Keratinocyte (primary cell): ENCODE results near the gene KCNS3. TPM values are rescaled to one million over a fixed set of nuclear protein-coding genes. Genes with fewer than 3 reads are reported as not detected.

ENCODE experiments used
- DNase-seq: peaks from one replicate; pipeline ENCODE4 v3.0.0-alpha.2; 2011; ENCODE audit warnings: low read depth, missing footprints, low spot score
- FAIRE-seq: peaks from 2 replicates; lab custom pipeline; 2011; peaks lifted over from hg19 to GRCh38; lab: Jason Lieb, UNC
- H2AFZ ChIP-seq: 2 replicates; pipeline ENCODE4 v1.6.0; 2012; ENCODE audit warnings: low read length, control low read depth, inconsistent platforms; ENCODE audit not compliant: control insufficient read depth
- H3K27ac ChIP-seq: 2 replicates; pipeline ENCODE4 v1.5.1; 2011; ENCODE audit warnings: low read length; ENCODE audit not compliant: control insufficient read depth, insufficient read depth
- H3K27me3 ChIP-seq: 3 replicates; pipeline ENCODE4 v1.6.0; 2011; ENCODE audit warnings: low read length; ENCODE audit not compliant: control insufficient read depth, insufficient read depth; ENCODE audit errors: extremely low read depth
- H3K36me3 ChIP-seq, 2 experiments: 2 replicates in 1 of 2; 3 replicates in 1 of 2; pipeline ENCODE4 v1.5.1; 2011; ENCODE audit warnings: low read length in 2 of 2, mild to moderate bottlenecking in 1 of 2; ENCODE audit not compliant: control insufficient read depth in 2 of 2, insufficient read depth in 2 of 2; ENCODE audit errors: extremely low read depth in 1 of 2
- H3K4me1 ChIP-seq: 3 replicates; pipeline ENCODE4 v1.5.1; 2011; ENCODE audit warnings: low read length; ENCODE audit not compliant: control insufficient read depth, insufficient read depth; ENCODE audit errors: extremely low read depth
- H3K4me2 ChIP-seq: 3 replicates; pipeline ENCODE4 v1.6.0; 2011; ENCODE audit warnings: low read depth, low read length; ENCODE audit not compliant: control insufficient read depth, insufficient read depth; ENCODE audit errors: extremely low read depth
- H3K4me3 ChIP-seq, 3 experiments: fragments of 200-600 bp in 1 of 3; sonication (generic) in 1 of 3; 2 replicates in 2 of 3; 3 replicates in 1 of 3; pipeline ENCODE4 v1.5.1; 2011 to 2016; ENCODE audit warnings: low read length in 3 of 3, mild to moderate bottlenecking in 3 of 3, control low read depth in 2 of 3, inconsistent platforms in 1 of 3, low read depth in 1 of 3, mixed read lengths in 1 of 3, mixed run types in 1 of 3, moderate library complexity in 1 of 3; ENCODE audit not compliant: control insufficient read depth in 2 of 3, insufficient read depth in 2 of 3; ENCODE audit errors: extremely low read depth in 1 of 3
- H3K79me2 ChIP-seq: 2 replicates; pipeline ENCODE4 v1.6.0; 2012; ENCODE audit warnings: low read length; ENCODE audit not compliant: control insufficient read depth, insufficient read depth
- H3K9ac ChIP-seq: 3 replicates; pipeline ENCODE4 v1.6.0; 2011; ENCODE audit warnings: low read length; ENCODE audit not compliant: control insufficient read depth, insufficient read depth; ENCODE audit errors: extremely low read depth
- H3K9me1 ChIP-seq: 3 replicates; pipeline ENCODE4 v1.6.0; 2011; ENCODE audit warnings: low read length; ENCODE audit not compliant: control insufficient read depth, insufficient read depth; ENCODE audit errors: extremely low read depth
- H3K9me3 ChIP-seq: 2 replicates; pipeline ENCODE4 v1.5.1; 2012; ENCODE audit warnings: low read depth, low read length; ENCODE audit not compliant: control insufficient read depth
- H4K20me1 ChIP-seq: 3 replicates; pipeline ENCODE4 v1.6.0; 2011; ENCODE audit warnings: low read length; ENCODE audit not compliant: control insufficient read depth, insufficient read depth; ENCODE audit errors: extremely low read depth
- CTCF ChIP-seq, 3 experiments: IDR thresholded peaks in 1 of 3; conservative IDR thresholded peaks in 1 of 3; optimal IDR thresholded peaks in 1 of 3; 2 replicates in 2 of 3; 3 replicates in 1 of 3; pipeline versions ENCODE3 to v1.5.1; 2011; ENCODE audit warnings: low read length in 3 of 3, mild to moderate bottlenecking in 3 of 3, moderate library complexity in 2 of 3, control low read depth in 1 of 3, inconsistent platforms in 1 of 3; ENCODE audit not compliant: insufficient read depth in 2 of 3; ENCODE audit errors: extremely low read depth in 1 of 3
- EZH2 ChIP-seq: IDR thresholded peaks from one replicate; pipeline ENCODE4 v1.6.1; 2012; ENCODE audit warnings: inconsistent platforms, mild to moderate bottlenecking, low read length, moderate library complexity
- dilution Hi-C: fragments of 300-500 bp; cut with MboI; formaldehyde crosslinking; loops from one replicate; pipeline ENCODE4 v1.7.0; 2020; ENCODE audit warnings: low sequenced_read_pairs; ENCODE audit not compliant: extremely low pct_ligation_motif_present
- polyA plus RNA-seq, 5 experiments: library from polyadenylated mRNA; depleted of rRNA in 3 of 5; stranded (reverse) in 3 of 5; stranded (forward) in 1 of 5; unstranded in 1 of 5; fragments of >200 nt; gene quantifications; 1 replicate in 1 of 5; 2 replicates in 3 of 5; 3 replicates in 1 of 5; pipeline versions ENCODE4 v1.2.1 to v1.2.3, GENCODE V29; 2011 to 2012; ENCODE audit warnings: missing spikeins in 2 of 5, low read depth in 1 of 5, low replicate concordance in 1 of 5

Gene KCNS3
- polyA plus RNA-seq, 1 donor (not counting 4 experiments of a cell fraction or from before 2014, with no cell fraction given): 7.3 TPM

- H3K27me3 ChIP-seq: no peaks in the 10 kb centered on the region
- H3K27ac ChIP-seq: no peak overlapping the region
- no peaks in the 10 kb centered on the region for H4K20me1 ChIP-seq
- no peaks in the 10 kb centered on the region for H3K79me2 ChIP-seq
- no peaks in the 10 kb centered on the region for H3K4me1 ChIP-seq
- H3K4me3 ChIP-seq: no peak overlapping the region
- TF ChIP-seq EZH2 (no peak), CTCF (optimal IDR thresholded peaks at IDR 0.05 in 1 of 3, IDR thresholded peaks at IDR 0.05 in 1 of 3, conservative IDR thresholded peaks at IDR 0.05 in 1 of 3; ENCODE audit: extremely low read depth in 1 of 3, insufficient read depth in 2 of 3, low read length in 3 of 3) (no peak)
- H2AFZ ChIP-seq: no peak overlapping the region
- H3K9me1 ChIP-seq: no peaks in the 10 kb centered on the region
- dilution Hi-C loops: no loop called here
- no peak overlapping the region for H3K9ac ChIP-seq
- H3K4me2 ChIP-seq: no peak overlapping the region
- FAIRE-seq (no peak), DNase-seq (no peak)
- H3K36me3 ChIP-seq: no peaks in the 10 kb centered on the region
- no peaks in the 10 kb centered on the region for H3K9me3 ChIP-seq
Measured at GRCh38 chr2:17846676-17847075, 31.8 kb upstream of the KCNS3 start.

- no peaks in the 10 kb centered on the region for H3K9me3 ChIP-seq
Measured at GRCh38 chr2:17847236-17847635, 31.2 kb upstream of the KCNS3 start.

More at GRCh38 chr2:17847236-17847635, 31.2 kb upstream of the KCNS3 start:
- H2AFZ ChIP-seq: no peak overlapping the region
- no peak for DNase-seq
- no peaks in the 10 kb centered on the region for H3K79me2 ChIP-seq
- H3K27ac ChIP-seq: no peak overlapping the region
- TF ChIP-seq CTCF (optimal IDR thresholded peaks at IDR 0.05 in 1 of 3, IDR thresholded peaks at IDR 0.05 in 1 of 3, conservative IDR thresholded peaks at IDR 0.05 in 1 of 3; ENCODE audit: extremely low read depth in 1 of 3, insufficient read depth in 2 of 3, low read length in 3 of 3): no peak
- TF ChIP-seq EZH2: no peak
- FAIRE-seq: no peak
- H3K36me3 ChIP-seq: no peaks in the 10 kb centered on the region
- no peaks in the 10 kb centered on the region for H3K27me3 ChIP-seq
- no peaks in the 10 kb centered on the region for H3K4me1 ChIP-seq
- no peak overlapping the region for H3K4me3 ChIP-seq
- H3K9me1 ChIP-seq: no peaks in the 10 kb centered on the region
- H3K4me2 ChIP-seq: no peak overlapping the region
- H4K20me1 ChIP-seq: no peaks in the 10 kb centered on the region
- dilution Hi-C loops: no loop called here
- no peak overlapping the region for H3K9ac ChIP-seq
